Bronchial epithelial cell (primary cell): ENCODE results near the gene PCGF1. TPM values are rescaled to one million over a fixed set of nuclear protein-coding genes. Genes with fewer than 3 reads are reported as not detected.

Experiments
- DNase-seq: peaks from one replicate; pipeline ENCODE4 v3.0.0-alpha.2; 2010; ENCODE audit warnings: low read depth
- FAIRE-seq: peaks from 2 replicates; lab custom pipeline; 2011; peaks lifted over from hg19 to GRCh38; lab: Jason Lieb, UNC
- H3K27me3 ChIP-seq: 2 replicates; pipeline ENCODE4 v1.5.1; 2011; ENCODE audit warnings: low read length; ENCODE audit not compliant: control insufficient read depth, insufficient read depth
- H3K36me3 ChIP-seq: 2 replicates; pipeline ENCODE4 v1.5.1; 2011; ENCODE audit warnings: low read length; ENCODE audit not compliant: control insufficient read depth, insufficient read depth
- H3K4me3 ChIP-seq: 2 replicates; pipeline ENCODE4 v1.5.1; 2011; ENCODE audit warnings: mild to moderate bottlenecking, low read depth, low read length, control low read depth
- CTCF ChIP-seq: IDR thresholded peaks from 2 replicates; pipeline ENCODE4 v1.5.1; 2011; ENCODE audit warnings: mild to moderate bottlenecking, moderate library complexity, low read length, control low read depth, inconsistent platforms; ENCODE audit not compliant: insufficient read depth, severe bottlenecking
- total RNA-seq: library from RNA; depleted of rRNA; stranded (reverse); fragments of >200 nt; gene quantifications from 2 replicates; pipeline ENCODE4 v1.2.1, GENCODE V29; 2014

The PCGF1 gene
- total RNA-seq, 1 donor from 2014 or later, result 35.5 TPM

DNA sequence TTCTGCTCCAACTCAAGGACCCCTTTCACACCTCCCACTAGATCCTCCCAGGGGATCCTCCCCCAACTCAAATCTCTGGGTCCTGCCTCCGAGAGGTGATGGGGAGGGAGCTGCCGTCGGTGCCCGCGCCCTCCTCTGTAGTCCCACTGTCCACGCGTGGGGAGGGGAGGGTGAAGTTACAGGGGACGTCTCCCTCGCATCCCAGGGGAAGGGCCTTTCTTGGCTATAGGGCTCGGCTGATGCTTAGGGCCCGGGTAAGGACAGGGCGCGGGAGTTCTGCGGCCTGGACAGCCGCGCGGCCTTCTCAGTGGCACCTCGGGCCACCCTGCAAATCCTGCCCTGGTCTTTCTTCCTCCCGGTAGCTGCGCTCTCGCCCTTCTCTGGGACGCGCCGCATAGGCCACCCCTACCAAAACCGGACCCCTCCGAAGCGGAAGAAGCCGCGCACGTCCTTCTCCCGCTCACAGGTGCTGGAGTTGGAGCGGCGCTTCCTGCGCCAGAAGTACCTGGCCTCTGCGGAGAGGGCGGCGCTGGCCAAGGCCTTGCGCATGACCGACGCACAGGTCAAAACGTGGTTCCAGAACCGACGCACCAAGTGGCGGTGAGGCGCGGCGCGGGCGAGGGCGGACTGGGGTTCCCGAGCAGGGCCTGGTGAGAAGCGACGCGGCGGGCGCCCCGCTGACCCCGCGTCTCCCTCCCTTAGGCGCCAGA is 7.9 kb upstream of the PCGF1 start:
- TF ChIP-seq CTCF, result no peak
- DNase-seq (no peak), FAIRE-seq (no peak)
- Histone ChIP-seq H3K4me3 (no peak overlapping the region), H3K27me3 (peaks cover 44% of the 10 kb centered on the region), H3K36me3 (no peaks in the 10 kb centered on the region)

DNA sequence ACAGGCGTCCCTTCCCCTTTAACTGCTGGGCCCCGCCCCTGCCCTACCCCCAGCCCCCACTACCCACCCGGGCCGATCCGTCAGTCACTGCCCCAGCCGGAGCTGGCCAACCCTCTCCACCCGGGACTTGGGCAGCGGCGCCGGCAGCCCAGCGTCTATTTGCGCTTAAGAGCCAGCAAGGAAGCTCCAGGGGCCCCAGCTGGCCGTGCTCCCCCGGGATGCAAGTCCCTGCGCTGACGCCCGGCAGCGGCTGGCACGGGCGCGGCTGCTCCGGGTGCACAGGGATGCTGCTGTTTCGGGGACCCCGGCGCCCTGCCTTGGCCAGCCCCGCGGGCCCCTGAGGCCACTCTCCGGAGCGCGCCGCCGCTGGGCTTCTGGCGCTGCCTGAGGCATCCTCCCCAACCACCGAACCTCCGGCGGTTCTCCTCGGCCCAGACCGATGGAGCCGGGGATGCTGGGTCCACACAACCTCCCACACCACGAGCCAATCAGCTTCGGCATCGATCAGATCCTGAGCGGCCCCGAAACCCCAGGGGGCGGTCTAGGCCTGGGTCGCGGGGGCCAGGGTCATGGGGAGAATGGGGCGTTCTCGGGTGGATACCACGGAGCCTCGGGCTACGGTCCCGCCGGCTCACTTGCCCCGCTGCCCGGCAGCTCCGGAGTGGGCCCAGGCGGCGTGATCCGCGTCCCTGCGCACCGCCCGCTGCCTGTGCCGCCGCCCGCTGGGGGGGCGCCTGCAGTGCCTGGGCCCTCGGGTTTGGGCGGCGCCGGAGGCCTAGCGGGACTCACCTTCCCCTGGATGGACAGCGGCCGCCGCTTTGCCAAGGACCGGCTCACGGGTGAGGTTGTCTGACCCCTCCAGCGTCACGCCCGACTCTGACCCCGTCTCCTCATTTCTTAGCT is 7.1 kb upstream of the PCGF1 start, which contains the start of gene TLX2:
TSS of gene TLX2 (plus strand) at position 83 of the 903 bp plus-strand sequence. CDS start at position 440, 357 bp downstream.
- DNase-seq (no peak), FAIRE-seq (no peak)
- Histone ChIP-seq H3K4me3 (no peak within 1 kb of the TSS), H3K27me3 (peaks cover 44% of the 10 kb centered on the region), H3K36me3 (no peaks in the 10 kb centered on the region)
- TF ChIP-seq CTCF, result no peak

DNA sequence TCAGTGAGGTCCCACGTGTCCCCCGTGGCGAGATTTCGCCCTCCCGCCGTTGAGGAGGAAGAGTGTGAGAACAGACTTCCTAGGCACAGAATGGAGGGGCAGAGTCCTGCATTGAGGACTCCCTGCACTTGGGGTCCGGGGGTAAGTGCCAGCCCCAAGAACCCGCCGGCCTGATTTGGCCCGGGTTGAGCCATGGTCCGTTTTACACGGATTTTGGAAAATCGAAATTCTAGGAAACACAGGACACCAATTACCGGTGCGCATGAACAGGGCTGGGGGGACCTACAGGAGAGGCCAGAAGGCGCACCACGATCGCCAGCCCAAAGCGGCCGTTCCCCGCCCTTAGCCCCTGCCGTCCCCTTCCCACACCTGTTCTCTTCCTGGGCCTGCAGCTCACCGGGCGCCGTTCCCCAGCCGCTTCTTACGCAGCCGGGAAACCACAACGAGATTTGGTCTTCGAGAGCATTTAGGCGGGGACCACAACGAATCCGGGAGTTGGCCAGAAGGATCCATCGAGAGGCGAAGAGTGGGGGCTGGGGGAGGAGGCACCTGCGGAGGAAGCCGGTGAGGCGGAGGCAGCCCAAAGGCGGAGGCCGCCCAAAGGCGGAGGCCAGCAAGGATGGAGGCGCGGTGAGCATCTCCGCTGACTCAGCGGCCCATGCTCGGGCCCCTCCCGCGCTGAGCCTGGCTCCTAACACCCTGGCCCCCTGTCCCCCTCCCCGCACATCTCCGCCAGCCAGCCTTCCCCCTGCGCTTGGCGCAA is 6.3 kb upstream of the PCGF1 start:
- Histone ChIP-seq H3K4me3 (no peak overlapping the region), H3K36me3 (no peaks in the 10 kb centered on the region), H3K27me3 (peaks cover 44% of the 10 kb centered on the region)
- FAIRE-seq (no peak), DNase-seq (no peak)
- no peak for TF ChIP-seq CTCF

GRCh38 chr2:74512744-74513604 is 5.5 kb upstream of the PCGF1 start:
- Histone ChIP-seq H3K27me3 (peaks cover 44% of the 10 kb centered on the region), H3K36me3 (no peaks in the 10 kb centered on the region), H3K4me3 (no peak overlapping the region)
- DNase-seq, result no peak
- no peak for TF ChIP-seq CTCF
- FAIRE-seq, result no peak
